GM18867 (cell line): Measurements from ENCODE around the gene NAB2.
A peak's percentile ranks its signal among the peaks of the same experiment; 100 is the strongest.
"Not testable (repeated sequence)": the region's sequence is repeated elsewhere in the genome, so short reads cannot be mapped to it uniquely, and the experiment has no call there.

Experiments
- ATAC-seq: cut with Tn5 transposase; IDR thresholded peaks from one replicate; pipeline ENCODE4 v1.9.1; 2021; ENCODE audit warnings: mild to moderate bottlenecking, moderate library complexity; ENCODE audit not compliant: unreplicated experiment

The NAB2 gene

DNA sequence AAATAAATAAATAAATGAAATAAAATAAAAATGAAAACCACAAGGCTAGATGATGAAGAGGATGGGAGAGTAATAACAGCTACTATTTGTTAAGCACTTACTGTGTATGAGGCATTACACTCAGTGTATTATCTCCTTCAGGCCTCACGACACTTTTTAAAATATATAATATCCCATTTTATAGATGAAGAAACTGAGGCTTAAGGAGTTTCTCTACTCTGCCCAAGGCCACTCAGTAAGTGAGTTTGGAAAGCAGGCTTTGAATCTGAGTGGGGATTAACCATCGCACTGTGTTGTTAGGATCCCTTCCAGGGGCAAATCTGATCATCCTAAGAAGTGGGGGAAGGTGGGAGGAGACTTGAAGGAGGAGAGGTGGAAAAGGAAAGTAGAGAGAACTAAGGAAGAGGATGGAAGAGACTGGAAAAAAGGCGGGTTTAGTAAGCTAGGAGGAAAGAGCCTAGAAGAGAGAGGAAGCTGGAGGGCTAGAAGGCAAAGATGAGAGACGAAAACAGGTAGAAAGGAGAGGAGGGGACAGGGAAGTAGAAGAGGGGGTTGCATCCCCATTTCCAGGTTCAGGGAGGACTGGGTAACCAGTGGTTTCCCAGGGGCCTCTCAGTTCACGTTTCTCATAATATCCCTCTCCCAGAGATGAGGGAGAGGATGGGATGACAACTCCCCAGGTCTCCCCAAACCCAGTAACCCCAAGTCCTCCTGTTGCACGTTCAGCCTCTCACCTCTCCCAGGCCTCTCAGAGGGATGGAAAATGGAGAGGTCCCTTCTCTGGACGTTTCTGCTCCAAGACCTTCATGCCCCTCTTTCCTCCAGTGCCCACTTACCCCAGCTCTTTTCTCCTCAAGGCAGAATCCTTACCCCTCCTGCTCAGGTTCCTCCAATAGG lies 20.5 kb downstream of the NAB2 start:
- ATAC-seq: no peak

DNA sequence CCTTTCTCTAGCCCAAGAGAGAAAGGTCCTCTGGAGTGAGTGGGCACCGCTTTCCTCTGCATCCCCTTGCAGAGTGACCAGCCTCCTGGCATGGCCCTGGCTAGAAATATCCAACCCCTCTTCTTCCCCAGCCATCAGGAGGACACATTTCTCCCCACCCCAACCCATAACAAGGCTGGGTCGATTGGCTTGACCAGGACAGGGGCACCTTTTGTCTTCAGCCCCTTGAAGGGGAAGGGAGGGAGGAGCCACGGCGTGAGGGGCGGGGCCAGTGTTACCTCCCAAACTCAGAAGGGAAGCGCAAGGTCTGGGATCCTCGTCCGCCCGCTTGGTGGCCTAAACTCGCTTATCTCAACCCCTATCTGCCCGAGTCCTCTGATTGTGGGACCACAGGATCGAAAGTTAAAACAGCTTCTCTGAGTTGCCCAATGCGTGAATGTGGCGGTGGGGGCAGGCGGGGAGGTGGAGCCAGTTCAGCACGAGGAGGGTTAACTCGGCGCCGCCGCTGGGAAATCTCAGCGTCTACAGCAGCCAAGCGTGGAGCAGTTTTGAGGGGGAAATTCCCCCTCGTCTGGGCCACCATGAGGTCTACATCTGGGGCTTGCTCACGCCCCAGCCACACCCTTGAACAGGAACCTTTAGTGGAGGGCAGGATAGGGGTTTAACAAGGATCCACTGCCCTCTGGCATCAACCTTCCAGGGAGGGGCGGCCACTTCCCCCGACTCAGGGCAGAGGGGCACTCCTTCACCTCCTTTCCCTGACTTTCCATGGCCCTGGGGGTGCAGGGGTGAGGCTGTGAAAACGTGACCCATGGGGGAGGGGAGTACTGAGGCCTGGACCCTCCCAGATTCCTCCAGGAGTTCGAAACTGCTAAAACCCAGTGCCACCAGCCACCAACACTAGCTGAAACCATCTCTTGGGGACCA lies 21.5 kb downstream of the NAB2 start:
- peak; percentile 32 for ATAC-seq

DNA sequence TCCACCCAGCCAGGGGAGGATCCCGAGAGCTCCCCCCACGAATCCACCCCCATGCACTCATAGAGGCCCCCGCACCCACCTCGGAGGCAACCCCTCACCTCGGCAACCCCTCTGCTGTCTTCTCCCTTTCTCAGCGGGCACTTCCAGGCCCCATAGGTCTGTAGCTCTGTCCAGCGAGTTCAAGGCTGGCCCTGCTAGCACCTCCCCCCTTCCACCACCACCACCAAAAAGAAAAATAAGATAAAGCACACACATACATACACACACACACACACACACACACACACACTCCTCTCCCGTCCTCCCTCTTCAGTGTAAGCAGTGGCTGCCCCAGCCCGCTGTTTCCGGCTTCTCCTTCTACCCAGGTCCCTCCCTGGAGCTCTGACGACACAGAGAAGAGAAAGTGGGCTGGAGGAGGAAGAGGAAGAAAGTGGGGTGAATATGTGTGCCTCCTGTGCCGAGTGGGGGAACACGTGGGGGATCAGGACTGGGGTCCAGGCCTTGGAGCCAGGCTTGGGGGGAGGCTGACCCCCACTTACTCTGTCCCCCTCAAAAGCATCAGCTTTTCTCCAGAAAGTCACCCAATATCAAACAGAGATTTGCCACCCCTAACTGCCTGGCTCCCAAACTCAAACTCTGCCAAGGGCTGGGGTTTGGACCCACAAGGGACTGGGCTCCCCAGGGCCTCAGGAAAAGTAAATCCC lies 22.3 kb downstream of the NAB2 start, which contains the start of gene STAT6:
STAT6 (minus strand) TSS at position 332 of the 704 bp plus-strand sequence. CDS start 3,084 bp downstream, outside the sequence.
- peak; percentile 56 for ATAC-seq

DNA sequence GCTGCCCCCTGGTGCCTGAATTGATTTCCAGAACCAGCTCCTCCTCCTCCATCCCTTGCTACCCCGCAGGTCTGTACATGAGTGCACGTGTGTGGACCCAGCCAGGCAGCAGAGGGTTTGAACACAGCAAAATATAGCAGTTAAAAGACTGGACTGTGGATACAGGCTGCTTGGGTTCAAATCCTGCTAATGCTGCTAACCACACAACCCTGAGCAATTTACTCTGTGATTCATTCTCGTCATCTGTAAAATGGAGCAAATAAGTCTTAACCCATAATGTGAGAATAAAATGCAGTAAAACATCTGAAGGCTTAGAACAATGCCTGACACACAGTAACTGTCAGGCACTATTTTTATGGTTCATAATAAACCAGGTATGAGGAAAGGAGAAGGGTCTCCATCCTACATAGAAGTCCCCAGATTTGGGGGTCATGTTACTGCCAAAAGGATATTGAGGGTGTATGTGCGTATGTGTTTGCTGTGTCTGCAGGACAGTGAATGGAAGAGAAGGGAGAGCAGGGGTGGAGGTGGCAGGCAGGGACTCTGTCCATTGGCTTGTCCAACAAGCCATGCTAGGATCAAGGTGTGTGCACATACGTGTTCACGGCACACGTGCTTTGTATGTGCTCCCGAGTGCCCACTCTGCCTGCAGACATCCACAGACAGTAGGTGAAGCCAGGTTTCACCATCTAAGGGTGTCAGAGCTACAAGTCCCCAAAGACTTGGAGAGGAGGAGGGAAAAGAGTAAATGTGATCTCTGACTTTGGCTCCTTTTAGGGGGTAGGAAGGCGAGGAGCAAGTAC lies 23.8 kb downstream of the NAB2 start:
- peak; percentile 51 for ATAC-seq

DNA sequence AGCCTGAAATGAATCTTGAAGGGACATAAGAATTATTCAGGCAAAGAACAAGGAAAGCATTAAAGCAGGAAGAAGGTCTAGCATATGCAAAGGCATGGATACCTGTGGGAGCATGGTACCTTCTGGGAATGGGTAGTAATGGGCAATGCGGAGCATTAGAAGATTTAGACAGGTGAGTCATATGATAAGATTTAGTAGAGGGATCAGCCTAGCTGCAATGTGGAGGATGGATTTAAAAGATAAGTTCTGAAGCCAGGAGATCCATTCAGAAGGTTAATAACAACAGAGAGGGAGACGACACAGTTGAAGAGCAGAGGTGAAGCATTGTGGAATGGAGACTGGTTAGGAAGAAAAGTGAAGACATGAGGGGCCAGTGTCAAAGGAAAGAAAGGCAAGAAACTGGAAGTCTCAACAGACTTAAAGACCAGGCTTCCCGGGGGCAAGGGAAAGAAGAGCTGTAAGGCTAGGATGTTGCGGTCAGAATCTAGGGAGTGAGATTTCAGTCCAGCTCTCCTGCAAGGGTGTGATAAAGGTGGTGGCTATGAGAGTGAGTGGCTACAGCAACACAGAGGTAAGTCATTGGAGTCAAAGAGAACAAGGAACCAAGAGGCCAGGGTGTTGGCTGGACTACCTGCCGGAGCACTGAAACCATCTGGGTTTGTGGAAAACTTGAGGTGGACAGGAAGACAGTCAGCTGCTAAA lies 27.8 kb downstream of the NAB2 start:
- ATAC-seq: no peak

DNA sequence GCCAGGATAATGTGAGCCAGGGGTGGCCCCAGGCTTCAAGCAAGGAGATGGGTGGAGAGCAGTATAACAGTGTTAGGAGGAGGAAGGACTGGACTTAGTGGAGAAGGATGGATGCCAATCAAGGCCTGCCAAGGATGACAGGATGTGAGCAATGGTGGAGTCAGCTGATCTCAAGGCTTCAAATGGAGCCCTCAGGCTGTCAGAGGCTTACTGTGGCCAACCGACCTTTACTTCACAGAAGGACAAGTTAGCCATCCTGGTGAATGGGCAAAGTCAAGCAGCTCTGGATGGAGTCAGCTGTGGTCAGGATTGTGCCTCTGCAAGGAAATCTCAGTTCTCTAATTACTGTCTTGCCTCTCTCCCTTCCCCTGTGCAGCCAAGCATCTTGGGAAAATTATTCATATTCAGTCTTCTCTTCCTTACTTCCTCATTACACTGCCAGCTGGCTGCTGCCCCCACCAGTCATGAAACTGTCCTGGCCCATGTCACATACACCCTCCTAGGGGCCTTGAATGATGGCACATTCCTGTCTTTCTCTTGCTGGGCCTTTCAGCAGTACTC lies 29.9 kb downstream of the NAB2 start:
- ATAC-seq: no peak

DNA sequence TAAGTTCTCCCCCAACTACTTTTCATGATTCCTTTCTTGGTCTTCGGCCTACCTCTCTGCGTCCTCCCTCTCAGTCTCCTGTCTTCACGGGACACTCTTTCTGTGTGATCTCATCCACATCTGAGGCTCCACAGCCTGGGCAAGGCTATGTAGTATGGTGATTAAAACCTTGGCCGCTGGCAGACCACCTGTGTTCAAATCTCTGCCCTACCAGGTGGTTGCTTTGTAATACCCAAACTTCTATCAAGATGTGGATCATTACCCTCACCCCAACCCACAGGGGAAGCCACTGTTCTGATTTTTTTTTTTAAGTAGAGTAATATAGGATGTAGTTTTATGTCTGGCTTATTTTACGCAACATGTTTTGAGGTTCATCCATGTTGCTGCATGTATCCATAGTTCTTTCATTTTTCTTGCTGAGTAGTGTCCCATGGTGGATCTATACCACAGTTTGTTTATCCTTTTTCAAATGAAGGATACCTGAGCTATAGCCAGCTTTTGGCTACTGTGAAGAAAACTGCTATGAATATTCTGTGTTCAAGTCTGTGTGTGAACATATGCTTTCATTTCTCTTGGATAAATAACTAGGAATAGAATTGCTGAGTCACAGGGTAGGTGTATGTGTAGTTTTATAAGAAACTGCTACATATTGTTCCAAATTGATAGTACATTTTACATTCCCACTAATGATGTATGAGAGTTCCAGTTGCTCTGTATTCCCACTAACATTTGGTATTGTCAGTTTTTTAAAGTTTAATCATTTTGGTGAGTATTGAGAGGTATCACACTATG lies 30.6 kb downstream of the NAB2 start:
- ATAC-seq: no peak

DNA sequence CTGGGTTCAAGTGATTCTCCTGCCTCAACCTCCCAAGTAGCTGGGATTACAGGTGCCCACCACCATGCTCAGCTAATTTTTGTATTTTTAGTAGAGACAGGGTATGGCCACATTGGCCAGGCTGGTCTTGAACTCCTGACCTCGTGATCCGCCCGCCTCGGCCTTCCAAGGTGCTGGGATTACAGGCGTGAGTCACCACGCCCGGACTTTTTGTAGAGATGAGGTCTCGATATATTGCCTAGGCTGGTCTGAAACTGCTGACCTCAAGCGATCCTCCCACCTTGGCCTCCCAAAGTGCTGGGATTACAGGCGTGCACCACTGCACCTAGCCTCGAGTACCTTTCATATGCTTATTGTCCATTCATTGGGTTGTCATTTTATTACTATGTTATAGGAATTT lies 31.8 kb downstream of the NAB2 start:
- not testable (repeated sequence) for ATAC-seq

DNA sequence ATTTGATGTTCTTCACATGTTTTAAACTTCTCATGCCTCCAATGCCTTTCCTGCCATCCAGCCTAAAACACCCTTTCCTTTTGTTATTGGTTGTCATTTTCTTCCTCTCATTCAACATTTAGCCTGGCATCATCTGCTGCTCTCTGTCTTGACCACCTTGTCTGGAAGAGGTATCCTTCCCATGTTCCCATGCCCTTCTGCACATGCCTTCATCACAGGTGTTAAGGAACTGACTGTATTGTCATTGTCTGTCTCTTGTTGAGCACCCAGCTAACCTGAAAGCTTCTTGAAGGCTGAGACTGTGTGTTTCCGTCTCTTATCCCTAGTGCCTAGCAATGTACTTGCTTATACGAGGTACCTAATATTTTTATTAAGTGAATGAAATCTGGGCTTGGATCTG lies 34.9 kb downstream of the NAB2 start:
- no peak for ATAC-seq

DNA sequence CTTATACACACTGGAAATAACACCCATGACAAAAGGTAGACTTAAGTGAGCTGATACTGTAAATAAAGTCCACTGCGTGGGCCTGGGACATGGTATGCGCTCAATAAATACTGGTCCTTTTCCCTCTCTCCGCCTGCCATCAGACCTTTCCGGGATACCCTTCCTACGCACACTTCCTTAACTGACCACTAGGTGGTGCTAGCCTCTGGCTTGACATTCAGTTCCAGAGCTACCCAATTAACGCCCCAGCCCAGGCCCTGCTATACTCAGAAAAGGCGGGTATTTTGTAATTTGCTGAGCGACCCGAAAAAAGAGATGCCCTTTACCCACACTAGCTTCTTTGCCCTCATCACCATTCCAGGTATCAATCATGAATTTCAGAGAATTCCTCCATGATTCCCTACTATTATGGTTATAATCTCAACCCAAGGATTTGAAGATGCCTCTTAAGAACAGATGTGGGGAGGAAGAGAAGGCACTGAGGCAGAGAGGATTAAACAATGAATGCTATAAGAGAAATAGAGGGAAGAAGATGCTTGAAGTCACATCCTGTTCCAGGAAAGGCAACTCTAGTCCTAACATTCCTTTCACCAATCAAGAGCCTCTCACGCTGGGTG lies 35.5 kb downstream of the NAB2 start:
- ATAC-seq: no peak

DNA sequence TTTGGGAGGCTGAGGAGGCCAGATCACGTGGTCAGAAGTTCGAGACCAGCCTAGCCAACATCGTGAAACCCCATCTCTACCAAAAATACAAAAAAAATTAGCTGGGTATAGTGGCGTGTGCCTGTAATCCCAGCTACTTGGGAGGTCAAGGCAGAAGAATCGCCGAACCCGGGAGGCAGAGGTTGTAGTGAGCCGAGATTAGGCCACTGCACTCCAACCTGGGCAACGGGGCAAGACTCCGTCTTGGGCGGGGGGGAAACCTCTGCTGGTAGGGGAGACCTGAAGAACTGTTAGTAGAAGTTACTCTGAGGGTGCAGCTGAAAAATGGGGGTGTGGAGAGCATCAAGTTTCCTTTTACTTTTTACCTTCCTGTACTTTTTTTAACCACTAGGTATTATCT lies 37.1 kb downstream of the NAB2 start:
- ATAC-seq: no peak

DNA sequence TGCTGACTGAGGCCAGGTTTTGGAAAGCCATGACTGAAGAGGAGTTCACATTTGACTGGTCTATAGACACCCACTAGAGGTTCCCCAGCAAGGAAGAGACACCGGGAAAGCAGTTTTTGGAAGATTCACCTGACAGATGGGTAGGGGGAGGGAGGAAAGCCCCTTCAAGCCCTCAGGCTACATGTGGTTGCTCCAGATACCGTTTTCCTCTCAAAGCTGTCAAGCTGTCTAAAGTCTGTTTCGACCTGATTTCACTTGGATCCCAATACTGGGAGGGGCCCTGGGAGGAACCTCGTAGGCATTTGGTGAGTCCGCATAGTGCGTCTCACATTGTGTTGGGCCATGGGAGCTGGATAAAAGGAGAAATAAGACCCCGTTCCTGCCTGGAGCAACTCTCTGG lies 37.6 kb downstream of the NAB2 start:
- no peak for ATAC-seq

DNA sequence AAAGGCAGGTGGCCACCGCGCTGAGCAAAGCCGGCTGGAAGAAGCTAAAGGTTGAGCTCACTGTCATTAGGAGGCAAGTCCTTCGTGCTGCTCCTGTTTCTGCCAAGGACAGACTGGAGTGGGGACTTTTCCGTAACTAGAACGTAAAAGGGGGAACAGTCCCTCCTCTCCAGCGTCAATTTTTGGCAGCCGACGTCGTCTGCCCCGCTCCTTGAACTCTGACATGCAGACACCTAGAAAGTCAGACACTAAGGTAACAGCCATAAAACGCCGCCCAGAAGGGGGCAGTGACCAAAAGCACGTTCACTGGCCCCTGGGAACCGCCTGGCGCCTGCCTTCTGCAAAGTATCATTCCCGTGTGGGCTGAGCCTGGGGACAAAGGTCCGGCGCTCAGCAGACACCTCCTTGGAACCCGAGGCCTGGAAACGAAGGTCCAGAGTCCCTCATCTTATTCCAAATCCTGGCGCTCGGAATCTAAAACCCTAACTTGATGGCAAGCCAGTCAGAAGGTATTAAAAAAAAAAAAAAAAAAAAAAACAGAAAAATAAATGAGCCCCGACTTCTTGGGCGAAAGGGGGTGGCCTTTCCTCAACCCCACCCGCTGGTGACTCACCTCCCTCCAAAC lies 38.3 kb downstream of the NAB2 start:
- no peak for ATAC-seq

DNA sequence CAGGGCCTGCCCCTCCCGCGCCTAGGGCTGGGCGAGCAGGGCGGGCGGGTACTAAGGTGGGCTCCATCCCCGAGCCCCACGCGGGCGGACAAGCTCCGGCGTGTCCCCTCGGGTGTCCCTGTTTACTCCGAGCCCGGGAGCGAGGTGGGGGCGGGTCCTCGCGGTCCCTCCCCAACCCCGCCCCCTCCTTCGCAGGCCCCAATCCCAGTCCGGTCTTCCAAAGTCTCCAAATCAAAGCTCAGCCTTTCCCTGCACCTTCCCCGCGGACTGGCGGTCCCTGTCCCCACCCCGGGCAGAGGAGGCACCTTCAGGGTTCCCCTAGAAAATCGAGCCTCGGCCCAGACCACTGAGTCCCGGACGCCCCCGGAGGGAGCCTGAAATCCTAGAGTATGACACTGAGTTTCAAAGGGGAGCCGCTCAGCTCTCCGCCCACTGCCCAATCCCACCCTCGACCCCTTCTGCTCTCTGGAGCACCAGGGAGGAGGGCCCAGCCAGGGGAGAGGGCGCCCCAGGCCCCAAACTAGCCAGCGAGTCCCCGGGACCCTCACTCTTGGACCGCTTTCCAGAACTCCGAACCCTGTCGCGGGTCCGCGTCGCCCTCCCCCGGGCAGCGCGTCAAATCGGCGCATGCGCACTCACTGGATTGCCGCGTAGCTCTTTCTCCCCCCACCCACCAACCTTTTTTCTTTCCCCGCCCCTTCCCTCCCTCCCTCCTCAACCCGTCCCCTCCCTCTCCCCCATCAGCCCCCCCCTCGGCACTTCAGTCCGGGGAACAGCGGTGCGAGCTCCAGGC lies 39.0 kb downstream of the NAB2 start, which contains the start of gene LRP1:
LRP1 (plus strand) TSS at position 758 of the 793 bp plus-strand sequence. CDS start 482 bp downstream, outside the sequence.
- ATAC-seq: no peak

DNA sequence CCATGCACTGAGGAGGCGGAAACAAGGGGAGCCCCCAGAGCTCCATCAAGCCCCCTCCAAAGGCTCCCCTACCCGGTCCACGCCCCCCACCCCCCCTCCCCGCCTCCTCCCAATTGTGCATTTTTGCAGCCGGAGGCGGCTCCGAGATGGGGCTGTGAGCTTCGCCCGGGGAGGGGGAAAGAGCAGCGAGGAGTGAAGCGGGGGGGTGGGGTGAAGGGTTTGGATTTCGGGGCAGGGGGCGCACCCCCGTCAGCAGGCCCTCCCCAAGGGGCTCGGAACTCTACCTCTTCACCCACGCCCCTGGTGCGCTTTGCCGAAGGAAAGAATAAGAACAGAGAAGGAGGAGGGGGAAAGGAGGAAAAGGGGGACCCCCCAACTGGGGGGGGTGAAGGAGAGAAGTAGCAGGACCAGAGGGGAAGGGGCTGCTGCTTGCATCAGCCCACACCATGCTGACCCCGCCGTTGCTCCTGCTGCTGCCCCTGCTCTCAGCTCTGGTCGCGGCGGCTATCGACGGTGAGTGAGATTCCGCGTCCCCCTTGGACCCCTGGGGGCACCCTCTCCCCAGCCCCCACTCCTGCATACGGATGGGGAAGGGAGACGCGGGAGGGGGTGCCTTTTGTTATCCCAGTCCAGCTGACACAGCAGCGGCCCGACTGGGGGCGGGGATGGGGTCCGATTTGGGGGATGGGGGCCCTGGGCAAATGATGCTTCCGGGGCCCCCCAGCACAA lies 39.8 kb downstream of the NAB2 start:
- no peak for ATAC-seq

DNA sequence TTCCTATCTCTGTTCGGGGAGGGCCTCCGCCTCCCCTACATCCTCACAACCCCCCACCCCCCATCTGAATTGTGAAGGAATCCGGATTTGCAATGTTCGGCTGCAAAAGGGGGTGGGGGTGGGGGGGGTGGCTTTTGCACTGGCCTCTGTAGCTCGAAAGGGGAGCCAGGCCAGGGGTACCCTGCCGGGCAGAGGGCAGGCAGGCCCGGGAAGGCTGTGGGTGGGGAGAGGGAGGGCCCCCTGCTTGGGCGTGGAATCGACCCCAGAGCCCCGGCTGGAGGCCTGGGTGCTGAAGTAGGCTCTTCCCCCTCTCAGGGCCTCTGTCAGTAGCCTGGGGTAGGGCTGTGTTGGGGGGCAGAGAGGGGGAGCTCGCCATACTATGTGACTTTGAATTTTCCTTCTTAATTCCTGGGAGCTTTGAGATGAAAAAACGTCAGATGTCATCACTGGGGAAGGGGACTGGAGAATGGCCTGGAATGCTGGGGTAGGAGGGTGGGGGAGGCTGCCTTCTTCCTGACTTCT lies 40.5 kb downstream of the NAB2 start:
- ATAC-seq: no peak
